Right atrium auricular region (tissue), 2 donors: ENCODE results near the gene AQP12A. TPM values are rescaled to one million over a fixed set of nuclear protein-coding genes. Genes with fewer than 3 reads are reported as not detected.
"Not testable (repeated sequence)": the region's sequence is repeated elsewhere in the genome, so short reads cannot be mapped to it uniquely, and the experiment has no call there.

Experiments used
- DNase-seq: peaks from one replicate; pipeline ENCODE4 v3.0.0-alpha.2; 2019; ENCODE audit warnings: low spot score
- H3K27ac ChIP-seq, 2 donors: fragments of 200-600 bp; sonication (generic); 1 replicate in 1 of 2; 2 replicates in 1 of 2; pipeline ENCODE4 v1.5.1; 2016 to 2019
- H3K27me3 ChIP-seq, 2 donors: fragments of 200-600 bp; sonication (generic); one replicate each; pipeline versions ENCODE4 v1.5.1 to v1.6.0; 2017 to 2019
- H3K36me3 ChIP-seq: fragments of 200-600 bp; sonication (generic); one replicate; pipeline ENCODE4 v1.5.1; 2016
- H3K4me1 ChIP-seq, 2 donors: fragments of 200-600 bp; sonication (generic); one replicate each; pipeline versions ENCODE4 v1.5.1 to v1.6.0; 2017 to 2019
- H3K4me3 ChIP-seq, 2 donors: fragments of 200-600 bp; sonication (generic); 1 replicate in 1 of 2; 2 replicates in 1 of 2; pipeline ENCODE4 v1.5.1; 2017 to 2019; ENCODE audit warnings: mild to moderate bottlenecking in 1 of 2, moderate library complexity in 1 of 2
- H3K9me3 ChIP-seq, 2 donors: fragments of 200-600 bp; sonication (generic); one replicate each; pipeline ENCODE4 v1.5.1; 2019
- CTCF ChIP-seq, 2 donors: fragments of 200-600 bp; sonication (generic); IDR thresholded peaks; one replicate each; pipeline ENCODE4 v1.5.1; 2019; ENCODE audit warnings: antibody characterized with exemption in 2 of 2
- total RNA-seq, 2 donors: library from RNA; depleted of rRNA; stranded (reverse); fragments of >200 nt; gene quantifications; one replicate each; pipeline ENCODE4 v1.1.0, GENCODE V29; 2016

AQP12A gene
- total RNA-seq, 2 donors from 2014 or later, result not detected

GRCh38 chr2:240688553-240688919 is 3.1 kb upstream of the AQP12A start:
- Histone ChIP-seq H3K36me3 (no peaks in the 10 kb centered on the region), H3K27me3 (no peaks in the 10 kb centered on the region), H3K27ac (no peak overlapping the region), H3K4me1 (no peaks in the 10 kb centered on the region), H3K4me3 (no peak overlapping the region), H3K9me3 (no peaks in the 10 kb centered on the region)
- no peak for TF ChIP-seq CTCF (IDR thresholded peaks at IDR 0.05)
- DNase-seq, result peak; percentile 34

- Histone ChIP-seq H3K4me1 (no peaks in the 10 kb centered on the region), H3K27me3 (no peaks in the 10 kb centered on the region), H3K36me3 (no peaks in the 10 kb centered on the region), H3K9me3 (no peaks in the 10 kb centered on the region), H3K27ac (no peak overlapping the region), H3K4me3 (no peak overlapping the region)
- TF ChIP-seq CTCF (IDR thresholded peaks at IDR 0.05), result no peak
- no peak for DNase-seq
These were observed 1.7 kb upstream of the AQP12A start for GRCh38 chr2:240689975-240690374.

- H3K36me3 ChIP-seq, H3K27ac ChIP-seq, H3K27me3 ChIP-seq, H3K4me3 ChIP-seq, DNase-seq, H3K4me1 ChIP-seq, H3K9me3 ChIP-seq: not testable (repeated sequence)
These were observed 1.1 kb upstream of the AQP12A start for GRCh38 chr2:240690421-240691074.

- not testable (repeated sequence) for DNase-seq, H3K27ac ChIP-seq, H3K27me3 ChIP-seq, H3K36me3 ChIP-seq, H3K4me1 ChIP-seq, H3K4me3 ChIP-seq, H3K9me3 ChIP-seq
These were observed 615 bp upstream of the AQP12A start for GRCh38 chr2:240691075-240691427.

GRCh38 chr2:240692583-240693561 is 1.2 kb downstream of the AQP12A start:
- H3K36me3 ChIP-seq, H3K4me3 ChIP-seq, H3K4me1 ChIP-seq, H3K9me3 ChIP-seq, DNase-seq, H3K27ac ChIP-seq, H3K27me3 ChIP-seq: not testable (repeated sequence)

GRCh38 chr2:240694304-240694703 is 2.6 kb downstream of the AQP12A start:
- H3K27me3 ChIP-seq, H3K36me3 ChIP-seq, H3K4me3 ChIP-seq, H3K4me1 ChIP-seq, H3K9me3 ChIP-seq, DNase-seq, H3K27ac ChIP-seq: not testable (repeated sequence)

GRCh38 chr2:240695593-240695992 is 3.9 kb downstream of the AQP12A start:
- not testable (repeated sequence) for H3K4me1 ChIP-seq, H3K36me3 ChIP-seq, H3K9me3 ChIP-seq, DNase-seq, H3K27ac ChIP-seq, H3K27me3 ChIP-seq, H3K4me3 ChIP-seq

GRCh38 chr2:240696469-240696868 is 4.8 kb downstream of the AQP12A start:
- not testable (repeated sequence) for H3K27me3 ChIP-seq, H3K4me1 ChIP-seq, H3K4me3 ChIP-seq, H3K36me3 ChIP-seq, H3K27ac ChIP-seq, DNase-seq, H3K9me3 ChIP-seq

GRCh38 chr2:240698852-240699561 is 7.3 kb downstream of the AQP12A start:
- not testable (repeated sequence) for H3K36me3 ChIP-seq, H3K27me3 ChIP-seq, H3K4me1 ChIP-seq, H3K27ac ChIP-seq, H3K4me3 ChIP-seq, DNase-seq, H3K9me3 ChIP-seq

GRCh38 chr2:240699835-240700234 is 8.2 kb downstream of the AQP12A start:
- not testable (repeated sequence) for H3K4me3 ChIP-seq, H3K27me3 ChIP-seq, H3K27ac ChIP-seq, H3K36me3 ChIP-seq, H3K4me1 ChIP-seq, DNase-seq, H3K9me3 ChIP-seq

GRCh38 chr2:240700616-240701015 is 8.9 kb downstream of the AQP12A start:
- not testable (repeated sequence) for DNase-seq, H3K27me3 ChIP-seq, H3K4me3 ChIP-seq, H3K9me3 ChIP-seq, H3K4me1 ChIP-seq, H3K36me3 ChIP-seq, H3K27ac ChIP-seq
